Measurements from ENCODE around the gene FGD1. TPM values are rescaled to one million over a fixed set of nuclear protein-coding genes. Genes with fewer than 3 reads are reported as not detected.

The FGD1 gene
- total RNA-seq, 1 experiment from 2014 or later: 36.3 TPM

- no peak for DNase-seq (ENCODE audit: low spot score)
- CTCF ChIA-PET: no interaction called here
- peaks cover 4% of the 10 kb centered on the region for H3K4me1 Mint-ChIP-seq
- TF ChIP-seq MYBL2 (CRISPR knock-in tag; IDR thresholded peaks at IDR 0.05) (no peak), ATF6 (CRISPR knock-in tag; IDR thresholded peaks at IDR 0.05) (no peak), ATF3 (CRISPR knock-in tag; conservative IDR thresholded peaks at IDR 0.05) (no peak), NFATC4 (CRISPR knock-in tag; IDR thresholded peaks at IDR 0.05) (no peak), PRRX2 (CRISPR knock-in tag; IDR thresholded peaks at IDR 0.05) (no peak), ATF2 (CRISPR knock-in tag; IDR thresholded peaks at IDR 0.05; ENCODE audit: borderline replicate concordance, low read depth) (no peak), NFE2L1 (CRISPR knock-in tag; IDR thresholded peaks at IDR 0.05) (no peak), FOXP4 (CRISPR knock-in tag; IDR thresholded peaks at IDR 0.05) (no peak), NR2C2 (CRISPR knock-in tag; IDR thresholded peaks at IDR 0.05) (no peak), ZNF425 (CRISPR knock-in tag; conservative IDR thresholded peaks at IDR 0.05) (no peak), CREB1 (CRISPR knock-in tag; IDR thresholded peaks at IDR 0.05) (no peak), IRF2 (CRISPR knock-in tag; IDR thresholded peaks at IDR 0.05; ENCODE audit: borderline replicate concordance, low read depth) (no peak), ZNF232 (CRISPR knock-in tag; IDR thresholded peaks at IDR 0.05) (no peak), ZMAT4 (CRISPR knock-in tag; IDR thresholded peaks at IDR 0.05) (no peak), TEAD4 (CRISPR knock-in tag; IDR thresholded peaks at IDR 0.05) (no peak), JAZF1 (CRISPR knock-in tag; IDR thresholded peaks at IDR 0.05) (no peak)
- H3K27ac Mint-ChIP-seq: no peak overlapping the region
- ATAC-seq: no peak
- H3K4me3 Mint-ChIP-seq: no peak overlapping the region
- POLR2A ChIA-PET: no interaction called here
- peaks cover under 1% of the 10 kb centered on the region; the same call in 1 of the 2 replicates for H3K9me3 Mint-ChIP-seq
- H3K27me3 Mint-ChIP-seq (ENCODE audit: low read depth): no peaks in the 10 kb centered on the region; the same call in 1 of the 2 replicates
- H3K36me3 Mint-ChIP-seq: no peaks in the 10 kb centered on the region
These were observed 73.9 kb downstream of the FGD1 start for GRCh38 chrX:54422168-54422567.

- Mint-ChIP-seq H3K36me3 (no peaks in the 10 kb centered on the region), H3K4me1 (peaks cover 15% of the 10 kb centered on the region), H3K27me3 (ENCODE audit: low read depth) (no peaks in the 10 kb centered on the region; the same call in 1 of the 2 replicates), H3K4me3 (no peak overlapping the region), H3K9me3 (peaks cover 3% of the 10 kb centered on the region; the same call in 1 of the 2 replicates), H3K27ac (no peak overlapping the region)
- no peak for DNase-seq (ENCODE audit: low spot score)
- no peak for ATAC-seq
- ChIA-PET CTCF (no interaction called here), POLR2A (no interaction called here)
- TF ChIP-seq PRDM15 (CRISPR knock-in tag; IDR thresholded peaks at IDR 0.05) (no peak), ARID4B (CRISPR knock-in tag; IDR thresholded peaks at IDR 0.05; ENCODE audit: borderline replicate concordance) (no peak)
These were observed 76.3 kb downstream of the FGD1 start for GRCh38 chrX:54419559-54420302.

Data from WTC11 (cell line).